ENCODE data around the gene ASS1. TPM values are rescaled to one million over a fixed set of nuclear protein-coding genes. Genes with fewer than 3 reads are reported as not detected.

ASS1 gene
- total and polyA plus RNA-seq, 5 donors from 2014 or later, result not detected

GRCh38 chr9:130493021-130493420 is 48.3 kb downstream of the ASS1 start:
- Histone ChIP-seq H3K36me3 (ENCODE audit: control insufficient read depth, insufficient read depth, low read length) (no peaks in the 10 kb centered on the region), H3K4me1 (ENCODE audit: control insufficient read depth, insufficient read depth, low read length, poor library complexity, severe bottlenecking) (no peaks in the 10 kb centered on the region), H3K9me3 (ENCODE audit: control insufficient read depth in 2 of 2, low read length in 2 of 2) (peaks cover 0 to 2% of the 10 kb centered on the region in 2 experiments), H3K27me3 (ENCODE audit: control insufficient read depth, insufficient read depth, low read length) (no peaks in the 10 kb centered on the region), H3K4me3 (ENCODE audit: low read depth, low read length) (no peak overlapping the region), H3K27ac (ENCODE audit: insufficient read depth, low read length, poor library complexity, severe bottlenecking) (no peak overlapping the region)
- H3K9me3 Mint-ChIP-seq, result peaks cover 0 to 11% (median 0%) of the 10 kb centered on the region in 7 donors
- no peak overlapping the region for H3K4me3 Mint-ChIP-seq
- no peaks in the 10 kb centered on the region for H3K36me3 Mint-ChIP-seq
- peaks cover 6% of the 10 kb centered on the region for H3K27me3 Mint-ChIP-seq
- no peaks in the 10 kb centered on the region for H3K4me1 Mint-ChIP-seq
- no peak overlapping the region for H3K27ac Mint-ChIP-seq
- DNase-seq (no peak), ATAC-seq (ENCODE audit: low read depth in 2 of 2) (no peak)

DNA sequence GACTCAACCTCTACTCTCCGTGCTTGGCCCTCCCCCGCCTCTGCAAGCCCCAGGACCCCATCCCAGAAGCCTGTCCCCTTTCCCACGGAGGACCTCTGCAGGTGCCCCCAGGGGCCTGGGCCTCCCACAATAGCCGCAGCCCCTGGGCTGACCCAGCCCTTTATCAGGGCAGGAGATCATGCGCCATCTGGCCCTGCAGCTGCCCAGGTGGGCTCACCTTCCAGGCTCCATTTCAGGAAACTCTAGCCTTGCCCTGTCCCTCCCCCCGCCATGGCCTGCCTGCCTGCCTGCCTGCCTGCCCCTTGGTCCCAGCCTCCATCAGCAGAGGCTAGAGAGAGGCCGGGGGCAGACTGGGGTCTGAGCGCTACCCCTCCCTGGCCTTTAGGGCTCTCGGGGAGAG is 48.7 kb downstream of the ASS1 start:
- Mint-ChIP-seq H3K9me3 (peaks cover 0 to 11% (median 0%) of the 10 kb centered on the region in 7 donors), H3K27ac (no peak overlapping the region), H3K4me3 (no peak overlapping the region), H3K4me1 (no peaks in the 10 kb centered on the region), H3K27me3 (peaks cover 6% of the 10 kb centered on the region), H3K36me3 (no peaks in the 10 kb centered on the region)
- H3K27ac ChIP-seq (ENCODE audit: insufficient read depth, low read length, poor library complexity, severe bottlenecking), result no peak overlapping the region
- H3K4me1 ChIP-seq (ENCODE audit: control insufficient read depth, insufficient read depth, low read length, poor library complexity, severe bottlenecking), result no peaks in the 10 kb centered on the region
- ATAC-seq (ENCODE audit: low read depth in 2 of 2) (no peak), DNase-seq (no peak)
- H3K4me3 ChIP-seq (ENCODE audit: low read depth, low read length), result no peak overlapping the region
- H3K27me3 ChIP-seq (ENCODE audit: control insufficient read depth, insufficient read depth, low read length), result no peaks in the 10 kb centered on the region
- H3K36me3 ChIP-seq (ENCODE audit: control insufficient read depth, insufficient read depth, low read length), result no peaks in the 10 kb centered on the region
- peaks cover 0 to 2% of the 10 kb centered on the region in 2 experiments for H3K9me3 ChIP-seq (ENCODE audit: control insufficient read depth in 2 of 2, low read length in 2 of 2)

GRCh38 chr9:130495067-130495466 is 50.3 kb downstream of the ASS1 start:
- no peak overlapping the region for H3K4me3 ChIP-seq (ENCODE audit: low read depth, low read length)
- peaks cover 0 to 2% of the 10 kb centered on the region in 2 experiments for H3K9me3 ChIP-seq (ENCODE audit: control insufficient read depth in 2 of 2, low read length in 2 of 2)
- H3K27ac ChIP-seq (ENCODE audit: insufficient read depth, low read length, poor library complexity, severe bottlenecking), result no peak overlapping the region
- Mint-ChIP-seq H3K27ac (no peak overlapping the region), H3K4me3 (no peak overlapping the region), H3K36me3 (no peaks in the 10 kb centered on the region), H3K27me3 (peaks cover 6% of the 10 kb centered on the region), H3K9me3 (peaks cover 0 to 11% (median 0%) of the 10 kb centered on the region in 7 donors), H3K4me1 (no peaks in the 10 kb centered on the region)
- ATAC-seq (ENCODE audit: low read depth in 2 of 2) (no peak), DNase-seq (no peak)
- no peaks in the 10 kb centered on the region for H3K4me1 ChIP-seq (ENCODE audit: control insufficient read depth, insufficient read depth, low read length, poor library complexity, severe bottlenecking)
- no peaks in the 10 kb centered on the region for H3K36me3 ChIP-seq (ENCODE audit: control insufficient read depth, insufficient read depth, low read length)
- H3K27me3 ChIP-seq (ENCODE audit: control insufficient read depth, insufficient read depth, low read length), result no peaks in the 10 kb centered on the region

DNA sequence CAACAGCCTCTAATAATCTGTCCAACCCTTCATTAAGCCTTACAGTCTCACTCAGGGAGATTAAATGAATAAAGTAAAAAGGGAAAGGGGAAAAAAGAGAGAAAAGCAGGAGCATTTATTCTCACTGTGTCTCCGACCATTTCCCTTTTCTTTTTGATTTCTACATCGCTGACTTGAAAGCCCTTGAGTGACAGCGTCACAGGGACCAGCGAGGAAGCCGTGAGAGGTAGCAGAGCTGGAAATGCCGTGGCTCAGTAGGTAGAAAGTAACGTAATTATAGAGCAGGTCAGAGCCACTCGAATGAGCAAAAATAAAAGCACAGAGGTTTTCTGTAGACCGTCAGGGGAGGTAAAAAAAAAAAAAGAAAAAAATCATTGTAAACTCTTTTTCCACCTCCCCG is 52.4 kb downstream of the ASS1 start:
- Histone ChIP-seq H3K4me3 (ENCODE audit: low read depth, low read length) (no peak overlapping the region), H3K36me3 (ENCODE audit: control insufficient read depth, insufficient read depth, low read length) (no peaks in the 10 kb centered on the region), H3K27me3 (ENCODE audit: control insufficient read depth, insufficient read depth, low read length) (no peaks in the 10 kb centered on the region), H3K9me3 (ENCODE audit: control insufficient read depth in 2 of 2, low read length in 2 of 2) (peaks cover 0 to 2% of the 10 kb centered on the region in 2 experiments), H3K4me1 (ENCODE audit: control insufficient read depth, insufficient read depth, low read length, poor library complexity, severe bottlenecking) (no peaks in the 10 kb centered on the region), H3K27ac (ENCODE audit: insufficient read depth, low read length, poor library complexity, severe bottlenecking) (no peak overlapping the region)
- Mint-ChIP-seq H3K4me3 (no peak overlapping the region), H3K9me3 (peaks cover 0 to 11% (median 0%) of the 10 kb centered on the region in 7 donors), H3K36me3 (no peaks in the 10 kb centered on the region), H3K27ac (no peak overlapping the region), H3K4me1 (no peaks in the 10 kb centered on the region), H3K27me3 (peaks cover 10% of the 10 kb centered on the region)
- no peak for DNase-seq
- no peak for ATAC-seq (ENCODE audit: low read depth in 2 of 2)

DNA sequence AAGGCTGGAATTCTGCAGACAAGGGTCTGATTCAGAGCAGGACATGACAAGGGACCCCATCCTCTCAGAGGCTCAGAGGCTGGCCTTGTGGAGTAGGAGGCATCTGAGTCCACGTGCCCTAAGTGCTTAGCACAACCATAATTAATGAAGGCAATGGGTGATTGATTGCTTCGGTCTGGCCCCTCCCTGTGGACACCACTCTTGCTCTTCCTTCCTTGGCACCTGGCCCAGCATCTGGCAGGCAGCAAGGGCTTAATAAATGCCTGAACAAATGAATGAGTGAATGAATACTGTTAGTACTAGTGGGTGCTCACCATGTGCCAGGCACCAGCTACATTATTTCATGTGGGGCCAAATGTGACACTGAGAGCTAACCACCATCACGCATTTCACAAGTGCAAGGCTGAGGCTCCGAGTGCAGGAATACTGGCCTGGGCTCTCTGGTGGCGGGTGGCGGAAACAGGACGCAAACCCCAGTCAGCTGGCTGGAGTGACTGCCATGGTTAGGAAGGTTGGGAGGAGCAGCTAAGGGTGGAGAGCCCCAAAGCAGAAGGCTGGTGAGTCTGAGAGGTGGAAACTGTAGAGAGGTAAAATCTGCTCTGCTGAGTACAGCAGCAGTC is 53.6 kb downstream of the ASS1 start:
- Mint-ChIP-seq H3K9me3 (peaks cover 0 to 11% (median 0%) of the 10 kb centered on the region in 7 donors), H3K27ac (no peak overlapping the region), H3K27me3 (peaks cover 5% of the 10 kb centered on the region), H3K36me3 (no peaks in the 10 kb centered on the region), H3K4me3 (no peak overlapping the region), H3K4me1 (no peaks in the 10 kb centered on the region)
- Histone ChIP-seq H3K36me3 (ENCODE audit: control insufficient read depth, insufficient read depth, low read length) (no peaks in the 10 kb centered on the region), H3K27ac (ENCODE audit: insufficient read depth, low read length, poor library complexity, severe bottlenecking) (no peak overlapping the region), H3K4me1 (ENCODE audit: control insufficient read depth, insufficient read depth, low read length, poor library complexity, severe bottlenecking) (no peaks in the 10 kb centered on the region), H3K27me3 (ENCODE audit: control insufficient read depth, insufficient read depth, low read length) (no peaks in the 10 kb centered on the region), H3K9me3 (ENCODE audit: control insufficient read depth in 2 of 2, low read length in 2 of 2) (peaks cover 0 to 2% of the 10 kb centered on the region in 2 experiments), H3K4me3 (ENCODE audit: low read depth, low read length) (no peak overlapping the region)
- DNase-seq, result peak in 1 of 3 donors; percentile 5
- no peak for ATAC-seq (ENCODE audit: low read depth in 2 of 2)

DNA sequence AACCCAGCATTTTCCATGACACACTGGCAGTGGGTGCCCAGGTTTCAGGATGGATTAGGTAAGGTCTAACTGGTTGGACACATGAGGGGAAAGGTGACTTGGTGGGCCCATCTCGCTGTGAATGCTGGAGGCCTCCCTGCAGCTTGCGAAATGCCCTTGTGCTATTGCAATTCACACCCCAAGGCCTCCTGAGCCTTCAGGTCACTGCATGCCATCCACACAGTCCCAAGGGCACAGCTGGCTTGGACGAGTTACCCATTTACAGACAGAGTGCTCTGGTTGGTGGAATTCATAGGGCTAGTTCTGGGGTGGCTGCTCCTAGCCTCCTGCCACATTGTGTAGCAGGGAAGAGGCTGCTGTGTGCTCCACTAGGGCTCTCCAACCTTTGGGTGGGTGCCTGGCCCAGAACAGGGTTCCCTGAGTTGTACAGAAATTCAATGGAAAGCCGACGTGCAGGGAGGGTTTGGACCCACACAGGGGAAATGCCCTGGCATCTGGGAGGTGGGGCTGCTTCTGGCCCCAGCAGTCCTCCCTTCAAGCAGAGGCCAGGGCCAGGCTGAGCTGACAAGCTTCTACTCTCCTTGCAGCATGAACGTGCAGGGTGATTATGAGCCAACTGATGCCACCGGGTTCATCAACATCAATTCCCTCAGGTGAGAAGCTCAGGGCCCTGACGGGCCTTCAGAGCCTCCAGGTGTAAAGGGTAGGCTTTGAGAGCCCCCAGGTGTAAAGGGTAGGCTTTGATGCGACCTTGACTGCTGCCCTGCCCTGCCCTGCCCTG is 54.3 kb downstream of the ASS1 start:
- ATAC-seq (ENCODE audit: low read depth in 2 of 2), result no peak
- peaks cover 0 to 11% (median 0%) of the 10 kb centered on the region in 7 donors for H3K9me3 Mint-ChIP-seq
- no peaks in the 10 kb centered on the region for H3K36me3 Mint-ChIP-seq
- no peaks in the 10 kb centered on the region for H3K36me3 ChIP-seq (ENCODE audit: control insufficient read depth, insufficient read depth, low read length)
- no peaks in the 10 kb centered on the region for H3K4me1 ChIP-seq (ENCODE audit: control insufficient read depth, insufficient read depth, low read length, poor library complexity, severe bottlenecking)
- H3K4me3 Mint-ChIP-seq, result no peak overlapping the region
- H3K27me3 ChIP-seq (ENCODE audit: control insufficient read depth, insufficient read depth, low read length), result no peaks in the 10 kb centered on the region
- DNase-seq, result no peak
- no peak overlapping the region for H3K27ac Mint-ChIP-seq
- H3K4me1 Mint-ChIP-seq, result no peaks in the 10 kb centered on the region
- peaks cover 5% of the 10 kb centered on the region for H3K27me3 Mint-ChIP-seq
- no peak overlapping the region for H3K4me3 ChIP-seq (ENCODE audit: low read depth, low read length)
- peaks cover 0 to 2% of the 10 kb centered on the region in 2 experiments for H3K9me3 ChIP-seq (ENCODE audit: control insufficient read depth in 2 of 2, low read length in 2 of 2)
- H3K27ac ChIP-seq (ENCODE audit: insufficient read depth, low read length, poor library complexity, severe bottlenecking), result no peak overlapping the region

DNA sequence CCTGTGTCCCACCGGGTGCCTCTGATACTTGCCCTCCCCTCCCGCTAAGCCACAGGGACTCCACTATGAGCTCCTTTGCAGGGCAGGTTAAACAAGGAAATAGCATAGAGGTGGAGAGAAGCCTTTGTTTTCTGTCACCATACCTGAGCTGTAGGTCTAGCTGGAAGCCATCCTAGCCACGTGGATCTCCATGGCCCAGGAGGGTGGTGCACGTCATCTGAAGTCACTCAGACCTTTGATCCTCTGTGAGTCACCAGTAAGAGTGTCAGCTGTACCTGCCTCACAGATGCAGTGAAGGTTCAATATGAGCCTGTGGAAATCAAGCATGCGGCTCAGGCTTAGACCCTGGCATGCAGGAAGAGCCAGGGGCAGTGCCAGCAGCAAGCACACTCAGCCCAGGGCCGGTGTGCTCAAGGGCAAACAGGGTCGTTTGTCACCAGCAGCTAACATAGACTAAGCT is 55.1 kb downstream of the ASS1 start:
- H3K4me1 Mint-ChIP-seq, result no peaks in the 10 kb centered on the region
- no peaks in the 10 kb centered on the region for H3K27me3 ChIP-seq (ENCODE audit: control insufficient read depth, insufficient read depth, low read length)
- H3K27ac ChIP-seq (ENCODE audit: insufficient read depth, low read length, poor library complexity, severe bottlenecking), result no peak overlapping the region
- no peak overlapping the region for H3K4me3 Mint-ChIP-seq
- ATAC-seq (ENCODE audit: low read depth in 2 of 2) (no peak), DNase-seq (no peak)
- no peaks in the 10 kb centered on the region for H3K4me1 ChIP-seq (ENCODE audit: control insufficient read depth, insufficient read depth, low read length, poor library complexity, severe bottlenecking)
- H3K36me3 ChIP-seq (ENCODE audit: control insufficient read depth, insufficient read depth, low read length), result no peaks in the 10 kb centered on the region
- H3K9me3 ChIP-seq (ENCODE audit: control insufficient read depth in 2 of 2, low read length in 2 of 2), result peaks cover 0 to 2% of the 10 kb centered on the region in 2 experiments
- H3K27me3 Mint-ChIP-seq, result peaks cover 5% of the 10 kb centered on the region
- no peak overlapping the region for H3K27ac Mint-ChIP-seq
- no peak overlapping the region for H3K4me3 ChIP-seq (ENCODE audit: low read depth, low read length)
- H3K9me3 Mint-ChIP-seq, result peaks cover 0 to 9% (median 0%) of the 10 kb centered on the region in 7 donors
- no peaks in the 10 kb centered on the region for H3K36me3 Mint-ChIP-seq
